Ishikawa (cell line): ENCODE data around the gene GPR153.

ENCODE experiments used
- CEBPB ChIP-seq: IDR thresholded peaks from 2 replicates; pipeline ENCODE4 v1.6.1; 2012
- CREB1 ChIP-seq: IDR thresholded peaks from 2 replicates; pipeline ENCODE4 v1.6.1; 2012; ENCODE audit warnings: low read depth
- EGR1 ChIP-seq: IDR thresholded peaks from 2 replicates; pipeline ENCODE4 v1.6.1; 2012
- EP300 ChIP-seq: IDR thresholded peaks from 2 replicates; pipeline ENCODE4 v1.6.1; 2012; ENCODE audit warnings: borderline replicate concordance
- FOXM1 ChIP-seq: IDR thresholded peaks from 2 replicates; pipeline ENCODE4 v1.6.1; 2012; ENCODE audit warnings: low read depth, borderline replicate concordance
- NFIC ChIP-seq: IDR thresholded peaks from 2 replicates; pipeline ENCODE4 v1.6.1; 2012
- RAD21 ChIP-seq: IDR thresholded peaks from 2 replicates; pipeline ENCODE4 v1.6.1; 2012; ENCODE audit warnings: low read depth
- TAF1 ChIP-seq: IDR thresholded peaks from 2 replicates; pipeline ENCODE4 v1.6.1; 2012; ENCODE audit warnings: low read depth, mild to moderate bottlenecking
- TCF12 ChIP-seq: IDR thresholded peaks from 2 replicates; pipeline ENCODE4 v1.6.1; 2012; ENCODE audit warnings: low read depth
- TEAD4 ChIP-seq: IDR thresholded peaks from 2 replicates; pipeline ENCODE4 v1.6.1; 2012
- YY1 ChIP-seq: IDR thresholded peaks from 2 replicates; pipeline ENCODE4 v1.6.1; 2012; ENCODE audit warnings: low read depth
- ZBTB7A ChIP-seq: IDR thresholded peaks from 2 replicates; pipeline ENCODE4 v1.6.1; 2012; ENCODE audit warnings: low read depth
- TF ChIP-seq, protein P1 (sequence below): IDR thresholded peaks from 2 replicates; pipeline ENCODE4 v1.6.1; 2012
- TF ChIP-seq, protein P2 (sequence below): IDR thresholded peaks from 2 replicates; pipeline ENCODE4 v1.6.1; 2012; ENCODE audit warnings: low read depth, mild to moderate bottlenecking
- TF ChIP-seq, protein P3 (sequence below): IDR thresholded peaks from 2 replicates; pipeline ENCODE4 v1.6.1; 2012

The GPR153 gene

DNA sequence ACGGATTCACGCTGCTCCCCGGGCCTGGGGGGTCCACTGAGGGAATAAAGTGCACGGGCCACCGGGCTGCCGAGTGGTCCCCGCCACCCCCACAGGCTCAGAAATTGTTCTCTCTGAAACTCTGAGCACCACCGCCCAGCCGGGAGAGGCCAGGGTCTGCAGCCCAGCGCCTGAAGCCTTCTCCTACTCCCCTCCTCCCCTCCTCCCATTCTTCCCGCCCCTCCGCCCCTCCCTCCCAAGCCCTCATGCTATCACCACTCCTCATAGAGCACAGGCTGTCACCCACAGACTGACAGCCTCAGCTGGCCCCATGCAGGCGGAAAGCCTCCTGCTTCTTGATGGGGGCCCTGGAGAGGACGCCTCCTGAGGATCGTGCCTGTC, 707 bp upstream of the GPR153 start:
- TF ChIP-seq EGR1 (no peak), ZBTB7A (no peak), TCF12 (no peak), RAD21 (no peak), NFIC (no peak), EP300 (no peak), CEBPB (no peak), TAF1 (no peak), TEAD4 (no peak), FOXM1 (no peak), YY1 (no peak), CREB1 (no peak)
- TF ChIP-seq, protein P1, sequence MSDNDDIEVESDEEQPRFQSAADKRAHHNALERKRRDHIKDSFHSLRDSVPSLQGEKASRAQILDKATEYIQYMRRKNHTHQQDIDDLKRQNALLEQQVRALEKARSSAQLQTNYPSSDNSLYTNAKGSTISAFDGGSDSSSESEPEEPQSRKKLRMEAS: no peak
- TF ChIP-seq, protein P2, sequence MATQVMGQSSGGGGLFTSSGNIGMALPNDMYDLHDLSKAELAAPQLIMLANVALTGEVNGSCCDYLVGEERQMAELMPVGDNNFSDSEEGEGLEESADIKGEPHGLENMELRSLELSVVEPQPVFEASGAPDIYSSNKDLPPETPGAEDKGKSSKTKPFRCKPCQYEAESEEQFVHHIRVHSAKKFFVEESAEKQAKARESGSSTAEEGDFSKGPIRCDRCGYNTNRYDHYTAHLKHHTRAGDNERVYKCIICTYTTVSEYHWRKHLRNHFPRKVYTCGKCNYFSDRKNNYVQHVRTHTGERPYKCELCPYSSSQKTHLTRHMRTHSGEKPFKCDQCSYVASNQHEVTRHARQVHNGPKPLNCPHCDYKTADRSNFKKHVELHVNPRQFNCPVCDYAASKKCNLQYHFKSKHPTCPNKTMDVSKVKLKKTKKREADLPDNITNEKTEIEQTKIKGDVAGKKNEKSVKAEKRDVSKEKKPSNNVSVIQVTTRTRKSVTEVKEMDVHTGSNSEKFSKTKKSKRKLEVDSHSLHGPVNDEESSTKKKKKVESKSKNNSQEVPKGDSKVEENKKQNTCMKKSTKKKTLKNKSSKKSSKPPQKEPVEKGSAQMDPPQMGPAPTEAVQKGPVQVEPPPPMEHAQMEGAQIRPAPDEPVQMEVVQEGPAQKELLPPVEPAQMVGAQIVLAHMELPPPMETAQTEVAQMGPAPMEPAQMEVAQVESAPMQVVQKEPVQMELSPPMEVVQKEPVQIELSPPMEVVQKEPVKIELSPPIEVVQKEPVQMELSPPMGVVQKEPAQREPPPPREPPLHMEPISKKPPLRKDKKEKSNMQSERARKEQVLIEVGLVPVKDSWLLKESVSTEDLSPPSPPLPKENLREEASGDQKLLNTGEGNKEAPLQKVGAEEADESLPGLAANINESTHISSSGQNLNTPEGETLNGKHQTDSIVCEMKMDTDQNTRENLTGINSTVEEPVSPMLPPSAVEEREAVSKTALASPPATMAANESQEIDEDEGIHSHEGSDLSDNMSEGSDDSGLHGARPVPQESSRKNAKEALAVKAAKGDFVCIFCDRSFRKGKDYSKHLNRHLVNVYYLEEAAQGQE: no peak
- TF ChIP-seq, protein P3, sequence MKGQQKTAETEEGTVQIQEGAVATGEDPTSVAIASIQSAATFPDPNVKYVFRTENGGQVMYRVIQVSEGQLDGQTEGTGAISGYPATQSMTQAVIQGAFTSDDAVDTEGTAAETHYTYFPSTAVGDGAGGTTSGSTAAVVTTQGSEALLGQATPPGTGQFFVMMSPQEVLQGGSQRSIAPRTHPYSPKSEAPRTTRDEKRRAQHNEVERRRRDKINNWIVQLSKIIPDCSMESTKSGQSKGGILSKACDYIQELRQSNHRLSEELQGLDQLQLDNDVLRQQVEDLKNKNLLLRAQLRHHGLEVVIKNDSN: no peak

DNA sequence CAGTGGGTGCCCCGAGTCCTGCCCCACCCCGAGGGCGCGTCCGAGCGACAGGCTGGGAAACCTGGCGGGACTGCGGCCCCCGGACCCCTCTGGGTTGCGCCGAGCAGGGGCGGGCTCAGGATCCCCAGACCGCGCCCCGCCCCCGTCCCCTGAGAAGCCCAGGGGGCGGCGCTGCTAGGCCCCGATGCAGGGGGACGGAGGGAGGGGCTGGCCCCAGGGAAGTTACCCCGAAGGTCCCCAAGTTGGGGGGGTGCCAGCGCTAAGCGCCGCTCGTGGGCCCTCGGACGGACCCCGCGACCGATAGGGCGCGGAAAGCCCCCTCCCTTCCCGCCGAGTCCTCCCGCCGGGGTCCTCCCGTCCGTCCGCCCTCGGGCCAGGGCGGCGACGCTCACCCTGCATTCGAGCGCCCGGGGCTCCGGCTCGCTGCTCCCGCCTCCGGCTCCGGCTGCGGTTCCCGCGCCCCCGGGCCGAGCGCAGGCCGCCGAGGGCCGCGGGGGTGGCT, 414 bp downstream of the GPR153 start:
- peak; percentile 7; the same call in 1 of the 2 replicates for TF ChIP-seq TAF1
- no peak for TF ChIP-seq YY1
- no peak for TF ChIP-seq TCF12
- peak; percentile 82 for TF ChIP-seq ZBTB7A

DNA sequence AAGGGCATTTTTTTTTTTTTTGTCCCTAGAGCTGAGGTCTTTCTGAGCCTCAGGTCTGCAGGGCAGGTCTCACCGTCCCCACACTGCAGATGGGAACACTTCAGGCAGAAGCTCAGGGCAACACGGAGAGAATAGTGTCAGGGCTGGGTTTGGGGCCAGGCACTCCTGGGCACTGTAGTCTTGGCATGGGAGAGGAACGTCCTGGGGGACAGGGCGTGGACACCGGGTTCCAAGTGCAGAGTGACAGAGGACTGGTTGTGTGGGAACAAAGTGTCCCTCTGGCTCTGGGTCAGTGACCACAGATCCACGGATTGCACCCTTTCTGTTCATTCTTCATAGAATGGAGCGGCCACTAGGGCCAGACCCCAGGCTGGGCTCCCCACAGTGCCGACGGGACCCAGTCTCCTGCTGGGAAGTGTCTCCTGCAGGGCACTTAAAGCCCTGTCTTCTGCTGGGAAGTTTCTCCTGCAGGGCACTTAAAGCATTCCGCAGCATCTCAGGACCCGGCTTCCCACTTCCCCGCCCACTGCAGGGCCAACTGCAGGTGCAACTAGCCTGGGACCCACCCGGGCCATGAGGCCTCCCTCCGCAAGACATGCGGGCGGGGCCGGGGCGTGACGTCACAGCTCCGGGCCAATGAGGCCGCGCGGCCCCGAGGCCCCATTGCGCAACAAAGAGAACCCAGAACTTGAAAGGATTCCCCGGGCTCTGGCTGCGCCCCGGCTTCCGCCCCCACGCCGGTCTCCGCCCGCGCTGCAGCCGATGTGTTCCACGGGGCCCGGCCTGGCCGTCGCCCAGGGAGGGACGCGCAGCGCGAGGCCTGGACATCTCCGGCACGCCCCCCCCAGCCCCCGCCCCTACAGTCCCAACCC, 1.2 kb downstream of the GPR153 start:
- TF ChIP-seq YY1 (no peak), CEBPB (peak; percentile 100), TAF1 (peak; percentile 29; the same call in 1 of the 2 replicates), FOXM1 (no peak), RAD21 (no peak), NFIC (no peak), TEAD4 (no peak), ZBTB7A (no peak), EP300 (no peak), EGR1 (peak; percentile 79), TCF12 (0 out of 2 replicates have a peak, but pooled peaks have one; percentile 15), CREB1 (peak; percentile 73)
- TF ChIP-seq, protein P3: 0 out of 2 replicates have a peak, but pooled peaks have one; percentile 9
- TF ChIP-seq, protein P2: no peak
- TF ChIP-seq, protein P1: peak; percentile 60

DNA sequence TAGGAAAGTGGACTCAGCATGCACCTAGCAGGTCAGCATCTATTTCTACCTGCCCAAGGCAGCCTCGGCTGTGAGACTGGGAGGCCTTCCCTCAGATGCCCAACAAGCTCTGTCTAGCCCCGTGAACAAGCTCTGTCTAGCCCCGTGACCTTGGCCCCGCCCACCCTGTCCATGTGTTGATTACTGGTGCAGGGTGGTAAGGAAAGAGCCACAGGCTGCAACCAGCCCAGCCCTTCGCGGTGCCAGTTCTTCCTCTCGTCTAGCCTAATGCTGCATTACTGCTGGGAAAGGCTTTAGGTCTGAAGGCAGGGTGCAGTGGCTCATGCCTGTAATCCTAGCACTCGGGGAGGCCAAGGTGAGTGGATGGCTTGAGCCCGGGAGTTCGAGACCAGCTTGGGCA, 2.2 kb downstream of the GPR153 start:
- no peak for TF ChIP-seq FOXM1
- no peak for TF ChIP-seq TAF1
- TF ChIP-seq, protein P1: no peak
- no peak for TF ChIP-seq TEAD4
- no peak for TF ChIP-seq TCF12
- no peak for TF ChIP-seq EGR1
- no peak for TF ChIP-seq YY1
- no peak for TF ChIP-seq RAD21
- no peak for TF ChIP-seq EP300
- TF ChIP-seq, protein P3: no peak
- no peak for TF ChIP-seq CREB1
- no peak for TF ChIP-seq ZBTB7A
